H9 (cell line): Measurements from ENCODE around the gene CHN1. TPM values are rescaled to one million over a fixed set of nuclear protein-coding genes. Genes with fewer than 3 reads are reported as not detected.

ENCODE experiments used
- DNase-seq: peaks from one replicate; pipeline ENCODE4 v3.0.0-alpha.2; 2017
- H2AFZ ChIP-seq: one replicate; pipeline ENCODE4 v1.6.1; 2013; ENCODE audit warnings: mild to moderate bottlenecking, low read length, control low read depth, moderate library complexity
- H2AK5ac ChIP-seq: 2 replicates; pipeline ENCODE4 v1.6.1; 2013; ENCODE audit warnings: low read length, control low read depth, mixed read lengths; ENCODE audit not compliant: insufficient read length
- H2BK120ac ChIP-seq: one replicate; pipeline ENCODE4 v1.6.1; 2013; ENCODE audit warnings: low read depth, mild to moderate bottlenecking, low read length, control low read depth, inconsistent platforms; ENCODE audit not compliant: poor library complexity, severe bottlenecking
- H2BK12ac ChIP-seq: 2 replicates; pipeline ENCODE4 v1.6.1; 2013; ENCODE audit warnings: low read length, control low read depth, mixed read lengths, low read depth; ENCODE audit not compliant: insufficient read length
- H2BK15ac ChIP-seq: 2 replicates; pipeline ENCODE4 v1.6.1; 2013; ENCODE audit warnings: low read depth, low read length, control low read depth
- H2BK20ac ChIP-seq: one replicate; pipeline ENCODE4 v1.6.1; 2013; ENCODE audit warnings: low read depth, mild to moderate bottlenecking, low read length, control low read depth, inconsistent platforms; ENCODE audit not compliant: poor library complexity, severe bottlenecking
- H2BK5ac ChIP-seq: 2 replicates; pipeline ENCODE4 v1.6.1; 2013; ENCODE audit warnings: low read length, control low read depth, mixed read lengths; ENCODE audit not compliant: insufficient read length
- H3K14ac ChIP-seq: 2 replicates; pipeline ENCODE4 v1.6.1; 2013; ENCODE audit warnings: low read length, control low read depth; ENCODE audit not compliant: insufficient read depth
- H3K18ac ChIP-seq: 2 replicates; pipeline ENCODE4 v1.6.1; 2013; ENCODE audit warnings: low read depth, mild to moderate bottlenecking, mixed read lengths, low read length, control low read depth; ENCODE audit not compliant: insufficient read length
- H3K23ac ChIP-seq: 2 replicates; pipeline ENCODE4 v1.6.1; 2013; ENCODE audit warnings: low read length, control low read depth, mixed read lengths, low read depth; ENCODE audit not compliant: insufficient read length
- H3K23me2 ChIP-seq: 2 replicates; pipeline ENCODE4 v1.6.1; 2013; ENCODE audit warnings: low read depth, mild to moderate bottlenecking, mixed read lengths, low read length, control low read depth; ENCODE audit not compliant: insufficient read length, poor library complexity, severe bottlenecking
- H3K27ac ChIP-seq: 2 replicates; pipeline ENCODE4 v1.5.1; 2013; ENCODE audit warnings: low read length, control low read depth, mixed read lengths, low read depth; ENCODE audit not compliant: insufficient read length
- H3K27me3 ChIP-seq: 2 replicates; pipeline ENCODE4 v1.6.1; 2013; ENCODE audit warnings: low read length, control low read depth, inconsistent platforms; ENCODE audit not compliant: insufficient read depth
- H3K4ac ChIP-seq: 2 replicates; pipeline ENCODE4 v1.6.1; 2013; ENCODE audit warnings: low read depth, mild to moderate bottlenecking, control low read depth, inconsistent platforms, low read length, moderate library complexity
- H3K4me1 ChIP-seq: 2 replicates; pipeline ENCODE4 v1.6.1; 2013; ENCODE audit warnings: low read length, control low read depth, inconsistent platforms; ENCODE audit not compliant: insufficient read depth
- H3K4me2 ChIP-seq: 2 replicates; pipeline ENCODE4 v1.6.1; 2013; ENCODE audit warnings: low read length, control low read depth, mixed read lengths; ENCODE audit not compliant: insufficient read length, insufficient read depth
- H3K56ac ChIP-seq: 2 replicates; pipeline ENCODE4 v1.6.1; 2013; ENCODE audit warnings: low read depth, mild to moderate bottlenecking, mixed read lengths, low read length, control low read depth; ENCODE audit not compliant: insufficient read length
- H3K79me1 ChIP-seq: 2 replicates; pipeline ENCODE4 v1.6.1; 2013; ENCODE audit warnings: low read depth, mild to moderate bottlenecking, moderate library complexity, low read length, control low read depth, inconsistent platforms; ENCODE audit not compliant: insufficient read depth, poor library complexity, severe bottlenecking
- H3K79me2 ChIP-seq: 2 replicates; pipeline ENCODE4 v1.6.1; 2013; ENCODE audit warnings: low read length, control low read depth, inconsistent platforms; ENCODE audit not compliant: insufficient read depth
- H3K9ac ChIP-seq: 2 replicates; pipeline ENCODE4 v1.6.1; 2013; ENCODE audit warnings: low read length, control low read depth, mixed read lengths; ENCODE audit not compliant: insufficient read length; ENCODE audit errors: extremely low read depth
- H3K9me3 ChIP-seq: one replicate; pipeline ENCODE4 v1.6.1; 2013; ENCODE audit warnings: low read depth, low read length, inconsistent platforms; ENCODE audit not compliant: control insufficient read depth
- H3T11ph ChIP-seq: one replicate; pipeline ENCODE4 v1.6.1; 2013; ENCODE audit warnings: mild to moderate bottlenecking, low read length, control low read depth, inconsistent platforms
- H4K20me1 ChIP-seq: one replicate; pipeline ENCODE4 v1.6.1; 2013; ENCODE audit not compliant: control insufficient read depth, insufficient read length, insufficient read depth
- H4K5ac ChIP-seq: 2 replicates; pipeline ENCODE4 v1.6.1; 2013; ENCODE audit warnings: low read depth, mild to moderate bottlenecking, mixed read lengths, low read length, control low read depth; ENCODE audit not compliant: insufficient read length
- H4K8ac ChIP-seq: replicated peaks from 2 replicates; pipeline ENCODE4 v1.6.1; 2013; ENCODE audit warnings: low read length, control low read depth, mixed read lengths, low read depth; ENCODE audit not compliant: insufficient read length
- H4K91ac ChIP-seq: 2 replicates; pipeline ENCODE4 v1.6.1; 2013; ENCODE audit warnings: low read depth, mild to moderate bottlenecking, moderate library complexity, mixed read lengths, low read length, control low read depth; ENCODE audit not compliant: insufficient read length
- H3K27ac Mint-ChIP-seq, 3 experiments: 2 replicates in 2 of 3; 3 replicates in 1 of 3; pipeline ENCODE4 v1.8.0; 2020 to 2021; ENCODE audit warnings: mixed read lengths in 3 of 3, mild to moderate bottlenecking in 1 of 3, moderate library complexity in 1 of 3
- H3K27me3 Mint-ChIP-seq: 2 replicates; pipeline ENCODE4 v1.8.0; 2021; ENCODE audit warnings: low read depth, mild to moderate bottlenecking, moderate library complexity, mixed read lengths
- H3K36me3 Mint-ChIP-seq, 3 experiments: 2 replicates in 2 of 3; 3 replicates in 1 of 3; pipeline ENCODE4 v1.8.0; 2020 to 2021; ENCODE audit warnings: low read depth in 3 of 3, mixed read lengths in 3 of 3; ENCODE audit not compliant: insufficient read depth in 1 of 3
- H3K4me1 Mint-ChIP-seq, 2 experiments: 2 replicates each; pipeline ENCODE4 v1.8.0; 2020; ENCODE audit warnings: mixed read lengths in 2 of 2
- H3K4me3 Mint-ChIP-seq, 2 experiments: 2 replicates in 1 of 2; 3 replicates in 1 of 2; pipeline ENCODE4 v1.8.0; 2020 to 2021; ENCODE audit warnings: mild to moderate bottlenecking in 2 of 2, mixed read lengths in 2 of 2, moderate library complexity in 1 of 2
- H3K9me3 Mint-ChIP-seq, 2 experiments: 2 replicates in 1 of 2; 3 replicates in 1 of 2; pipeline ENCODE4 v1.8.0; 2020; ENCODE audit warnings: mild to moderate bottlenecking in 2 of 2, mixed read lengths in 2 of 2, moderate library complexity in 1 of 2
- WGBS: extraction: QIAGEN DNeasy Blood & Tissue Kit; methylation state at CpG from one replicate; pipeline ENCODE4 v1.1.7; 2013; ENCODE audit warnings: missing lambda C conversion rate, low lambda C conversion rate, mixed read lengths; ENCODE audit not compliant: insufficient read length; ENCODE audit errors: extremely low coverage; 5-methylcytosine and 5-hydroxymethylcytosine counted together
- total RNA-seq: library from RNA; stranded (reverse); gene quantifications from 2 replicates; pipeline ENCODE4 v1.2.1, GENCODE V29; 2021
- TF ChIP-seq, protein P1 (sequence below): fragments of 200-600 bp; sonication (generic); conservative IDR thresholded peaks from 3 replicates; pipeline ENCODE4 v1.8.0; 2021; ENCODE audit warnings: antibody characterized with exemption, mild to moderate bottlenecking

CHN1 gene
- total RNA-seq, 1 experiment from 2014 or later: 33.9 TPM

- Mint-ChIP-seq H3K4me3 (no peak overlapping the region), H3K27me3 (no peaks in the 10 kb centered on the region; the same call in none of the 2 replicates), H3K4me1 (peaks cover 29 to 31% of the 10 kb centered on the region in 2 experiments), H3K9me3 (peaks cover 0 to 4% of the 10 kb centered on the region in 2 experiments; a peak in 2 of 5 replicates), H3K36me3 (peaks cover 0 to 1% (median 0%) of the 10 kb centered on the region in 3 experiments; a peak in 1 of 7 replicates), H3K27ac (no peak overlapping the region; a peak in 1 of 7 replicates)
- no peak overlapping the region for H2BK12ac ChIP-seq
- no peaks in the 10 kb centered on the region for H3K9me3 ChIP-seq
- no peak overlapping the region for H2BK20ac ChIP-seq
- no peak overlapping the region for H3K9ac ChIP-seq
- H3K4me1 ChIP-seq: no peaks in the 10 kb centered on the region
- no peak overlapping the region for H2AK5ac ChIP-seq
- no peak overlapping the region for H3T11ph ChIP-seq
- no peak overlapping the region for H3K14ac ChIP-seq
- H2BK120ac ChIP-seq: no peak overlapping the region
- H3K27me3 ChIP-seq: no peaks in the 10 kb centered on the region
- H2AFZ ChIP-seq: no peak overlapping the region
- no peak overlapping the region for H4K5ac ChIP-seq
- H4K91ac ChIP-seq: no peak overlapping the region
- H2BK5ac ChIP-seq: no peak overlapping the region
- TF ChIP-seq, protein P1, sequence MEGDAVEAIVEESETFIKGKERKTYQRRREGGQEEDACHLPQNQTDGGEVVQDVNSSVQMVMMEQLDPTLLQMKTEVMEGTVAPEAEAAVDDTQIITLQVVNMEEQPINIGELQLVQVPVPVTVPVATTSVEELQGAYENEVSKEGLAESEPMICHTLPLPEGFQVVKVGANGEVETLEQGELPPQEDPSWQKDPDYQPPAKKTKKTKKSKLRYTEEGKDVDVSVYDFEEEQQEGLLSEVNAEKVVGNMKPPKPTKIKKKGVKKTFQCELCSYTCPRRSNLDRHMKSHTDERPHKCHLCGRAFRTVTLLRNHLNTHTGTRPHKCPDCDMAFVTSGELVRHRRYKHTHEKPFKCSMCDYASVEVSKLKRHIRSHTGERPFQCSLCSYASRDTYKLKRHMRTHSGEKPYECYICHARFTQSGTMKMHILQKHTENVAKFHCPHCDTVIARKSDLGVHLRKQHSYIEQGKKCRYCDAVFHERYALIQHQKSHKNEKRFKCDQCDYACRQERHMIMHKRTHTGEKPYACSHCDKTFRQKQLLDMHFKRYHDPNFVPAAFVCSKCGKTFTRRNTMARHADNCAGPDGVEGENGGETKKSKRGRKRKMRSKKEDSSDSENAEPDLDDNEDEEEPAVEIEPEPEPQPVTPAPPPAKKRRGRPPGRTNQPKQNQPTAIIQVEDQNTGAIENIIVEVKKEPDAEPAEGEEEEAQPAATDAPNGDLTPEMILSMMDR: no peak
- H3K56ac ChIP-seq: no peak overlapping the region
- no peaks in the 10 kb centered on the region for H4K20me1 ChIP-seq
- WGBS: no CpG with 5 or more reads among the region's 3 CpGs
- no peak overlapping the region for H3K23ac ChIP-seq
- H3K79me1 ChIP-seq: no peaks in the 10 kb centered on the region
- no peak overlapping the region for H3K18ac ChIP-seq
- H3K27ac ChIP-seq: no peak overlapping the region
- no peak overlapping the region for H2BK15ac ChIP-seq
- H3K23me2 ChIP-seq: peaks cover 3% of the 10 kb centered on the region
- DNase-seq: no peak
- no peak overlapping the region for H4K8ac ChIP-seq
- H3K4me2 ChIP-seq: no peak overlapping the region
- no peak overlapping the region for H3K4ac ChIP-seq
- H3K79me2 ChIP-seq: no peaks in the 10 kb centered on the region
These were observed 3.8 kb upstream of the CHN1 start for GRCh38 chr2:175008801-175009495.
